Endothelial cell of hepatic sinusoid (primary cell): Measurements from ENCODE around the gene VGLL4.
"Not testable (repeated sequence)": the region's sequence is repeated elsewhere in the genome, so short reads cannot be mapped to it uniquely, and the experiment has no call there.

Source experiments
- in situ Hi-C: cut with HindIII; loops from 2 replicates; pipeline ENCODE4 v1.10.0; 2017; ENCODE audit warnings: low sequenced_read_pairs

The VGLL4 gene, protein sequence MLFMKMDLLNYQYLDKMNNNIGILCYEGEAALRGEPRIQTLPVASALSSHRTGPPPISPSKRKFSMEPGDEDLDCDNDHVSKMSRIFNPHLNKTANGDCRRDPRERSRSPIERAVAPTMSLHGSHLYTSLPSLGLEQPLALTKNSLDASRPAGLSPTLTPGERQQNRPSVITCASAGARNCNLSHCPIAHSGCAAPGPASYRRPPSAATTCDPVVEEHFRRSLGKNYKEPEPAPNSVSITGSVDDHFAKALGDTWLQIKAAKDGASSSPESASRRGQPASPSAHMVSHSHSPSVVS

DNA sequence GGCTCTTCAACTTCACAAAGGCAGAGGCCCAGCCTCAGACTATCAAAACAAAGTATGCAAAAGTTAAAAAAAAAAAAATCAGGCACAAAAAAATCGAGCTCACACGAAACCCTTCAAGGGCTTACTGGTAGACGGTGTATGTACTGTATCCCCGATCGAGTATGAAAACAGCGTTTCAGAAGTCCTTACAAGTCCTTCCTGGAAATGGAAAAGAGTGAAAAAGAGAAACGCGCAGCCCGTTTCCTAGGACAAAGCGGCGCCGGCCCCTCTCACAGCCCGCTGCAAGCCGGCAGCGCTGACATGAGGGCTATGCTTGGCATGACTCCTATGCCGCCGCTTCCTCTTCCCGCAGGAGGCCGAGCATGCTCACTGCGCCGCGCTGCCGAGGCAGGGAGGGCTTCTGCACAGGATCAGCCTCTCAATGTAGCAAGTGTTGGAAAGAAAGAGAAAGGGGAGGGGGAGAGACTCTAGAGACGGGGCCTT lies at the start of gene VGLL4:
TSS of gene VGLL4 (minus strand) at position 311 of the 483 bp plus-strand sequence. CDS start 397 bp downstream, outside the sequence.
- in situ Hi-C loops, result no loop called here

DNA sequence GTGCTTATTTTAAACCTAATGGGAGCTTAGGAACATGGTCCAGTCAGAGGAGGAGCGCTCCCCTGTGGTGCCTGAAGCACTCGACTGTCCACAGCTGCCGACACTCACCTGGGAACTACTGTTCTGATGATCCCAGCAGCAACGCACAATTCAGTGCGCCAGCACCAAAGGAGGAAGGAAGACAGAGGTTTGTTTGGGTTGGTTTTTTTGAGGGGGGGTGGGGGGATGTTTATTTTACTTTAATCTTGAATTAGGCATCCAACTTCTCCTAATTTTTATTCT lies 48.8 kb upstream of the VGLL4 start:
- in situ Hi-C loops, result no loop called here

DNA sequence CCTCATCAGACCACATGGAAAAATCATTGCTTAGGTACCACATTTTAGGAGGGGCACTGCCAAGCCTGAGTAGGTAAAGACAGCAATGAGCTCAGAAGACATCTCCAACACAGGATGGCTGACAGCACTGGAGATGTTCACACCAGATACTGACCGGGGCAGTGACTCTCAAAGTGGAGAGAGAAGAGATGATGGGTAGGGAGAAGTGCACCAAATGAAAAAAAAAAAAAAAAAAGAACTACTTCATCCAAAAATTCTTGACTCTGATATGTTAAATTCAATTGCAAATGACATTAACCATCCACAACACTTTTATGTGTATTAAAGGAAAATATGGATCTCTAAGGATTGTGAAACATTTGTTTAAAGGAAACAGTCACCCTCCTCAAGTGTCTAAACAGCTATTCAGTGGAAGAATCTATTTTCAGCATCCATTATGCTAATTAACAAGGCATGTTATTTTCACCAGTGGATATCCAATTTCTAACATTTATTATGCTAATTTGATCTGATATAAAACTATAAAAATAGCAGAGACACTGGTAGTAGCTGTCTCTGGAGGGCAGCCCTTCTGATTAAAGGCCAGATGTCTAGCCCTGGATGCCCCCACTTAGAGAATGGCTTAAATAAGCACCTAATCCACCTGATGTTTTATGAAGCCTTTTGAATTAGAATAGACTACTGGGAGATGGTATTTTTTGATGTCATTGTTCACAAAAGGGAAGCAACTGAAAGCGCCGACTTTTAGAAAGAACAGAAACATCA lies 48.2 kb upstream of the VGLL4 start:
- in situ Hi-C loops, result no loop called here

DNA sequence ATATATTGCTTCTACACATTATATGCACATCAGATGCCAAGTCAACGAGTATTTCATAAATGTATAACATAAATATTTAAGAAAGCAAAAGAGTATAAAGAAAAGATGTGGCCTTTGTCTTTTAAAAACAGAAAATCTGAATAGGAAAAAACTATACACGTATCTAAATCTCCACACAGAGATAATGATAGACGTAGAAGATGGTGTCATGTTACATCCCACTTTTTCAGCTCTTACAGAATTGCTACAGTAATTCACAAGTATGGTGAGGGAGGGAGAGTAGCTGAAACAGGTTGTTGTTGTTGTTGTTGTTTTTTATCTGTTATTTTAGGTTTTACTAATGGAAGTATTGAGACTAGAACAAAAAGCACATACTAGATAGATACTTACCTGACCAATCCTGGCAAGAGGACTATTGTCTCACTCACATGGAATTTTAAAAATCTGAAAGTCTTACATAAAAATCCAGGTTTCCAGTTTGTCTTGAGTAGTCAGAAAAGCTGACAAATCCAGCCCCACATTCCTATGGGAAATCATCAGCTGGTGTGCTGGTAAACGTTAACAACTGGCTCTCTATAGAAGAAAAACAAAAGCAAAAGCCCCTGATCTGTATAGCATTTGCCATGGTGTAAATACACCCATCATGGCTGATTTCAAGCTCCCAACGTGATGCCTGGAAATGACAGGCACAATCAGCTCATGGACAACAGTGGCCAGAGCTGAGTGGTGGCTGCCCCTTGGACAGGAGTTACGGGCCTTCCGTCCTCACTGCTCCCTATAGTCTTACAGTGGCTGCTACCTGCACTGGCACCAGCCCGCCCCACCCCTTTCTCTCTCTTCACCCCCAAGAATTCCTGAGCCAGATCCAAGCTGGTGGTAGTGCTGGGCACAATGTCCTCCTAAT lies 47.4 kb upstream of the VGLL4 start:
- in situ Hi-C loops, result no loop called here

DNA sequence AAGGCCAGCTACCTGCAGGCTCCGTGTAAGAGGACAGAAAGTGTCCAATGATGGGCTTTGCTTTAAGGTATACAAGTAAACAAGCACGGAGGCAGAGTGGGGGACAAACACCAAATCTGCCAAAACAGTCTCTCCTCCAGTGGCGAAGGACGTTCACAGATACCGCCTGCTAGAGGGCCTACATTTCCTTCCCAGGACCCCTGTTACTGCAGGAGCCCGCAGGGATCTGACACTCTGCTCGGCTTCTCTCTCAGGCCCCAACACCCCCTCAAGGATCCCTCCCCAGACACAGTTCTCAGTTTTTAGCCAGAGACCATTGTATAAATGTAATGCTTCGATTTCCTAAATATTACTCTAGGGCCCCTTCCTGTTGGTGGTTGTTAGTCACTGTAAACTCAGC lies 46.0 kb upstream of the VGLL4 start:
- in situ Hi-C loops, result no loop called here

DNA sequence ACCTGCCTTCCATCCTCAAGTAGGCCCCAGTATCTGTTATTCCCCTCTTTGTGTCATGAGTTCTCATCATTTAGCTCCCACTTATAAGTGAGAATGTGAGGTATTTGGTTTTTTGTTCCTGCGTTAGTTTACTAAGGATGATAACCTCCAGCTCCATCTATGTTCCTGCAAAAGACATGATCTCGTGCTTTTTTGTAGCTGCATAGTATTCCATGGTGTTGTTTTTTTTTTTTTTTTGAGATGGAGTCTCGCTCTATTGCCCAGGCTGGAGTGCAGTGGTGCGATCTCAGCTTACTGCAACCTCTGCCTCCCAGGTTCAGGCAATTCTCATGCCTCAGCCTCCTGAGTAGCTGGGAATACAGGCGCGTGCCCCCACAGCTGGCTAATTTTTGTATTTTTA lies 41.3 kb upstream of the VGLL4 start:
- in situ Hi-C loops, result not testable (repeated sequence)

DNA sequence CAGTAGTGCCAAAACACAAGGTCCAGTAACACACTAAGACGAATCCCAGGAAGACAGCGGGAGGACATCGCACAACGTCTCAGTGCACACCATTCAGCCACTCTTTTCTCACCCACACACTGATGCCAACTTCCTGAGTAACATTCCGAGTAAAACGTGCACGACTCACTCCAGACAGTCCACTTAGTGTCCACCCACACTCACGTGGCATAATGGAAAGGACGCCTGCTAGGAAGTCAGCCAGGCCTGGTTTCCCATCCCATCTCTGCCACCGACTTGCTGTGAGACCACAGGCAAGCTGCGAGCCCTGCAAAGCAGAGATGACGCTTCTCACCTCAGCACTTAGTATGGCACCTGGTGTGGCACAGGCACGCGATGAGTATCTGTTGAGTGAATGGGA lies 36.8 kb upstream of the VGLL4 start:
- in situ Hi-C loops, result no loop called here

DNA sequence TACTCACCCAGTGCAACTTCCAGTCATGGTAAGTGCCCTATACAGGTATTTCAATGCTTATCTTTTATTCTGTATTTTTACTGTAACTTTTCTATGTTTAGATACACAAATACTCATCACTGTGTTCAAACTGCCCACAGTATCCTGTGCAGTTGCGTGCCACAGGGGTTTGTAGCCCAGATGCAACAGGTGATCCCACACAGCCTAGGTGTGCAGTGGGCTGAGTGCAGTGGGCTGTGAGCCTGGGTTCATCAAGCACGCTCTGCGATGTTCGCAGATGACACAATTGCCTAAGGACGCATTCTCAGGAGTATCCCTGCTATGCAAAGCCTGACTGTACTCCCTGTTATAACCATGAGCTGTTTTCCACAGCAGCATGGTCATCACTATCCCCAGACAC lies 36.2 kb upstream of the VGLL4 start:
- in situ Hi-C loops, result no loop called here

DNA sequence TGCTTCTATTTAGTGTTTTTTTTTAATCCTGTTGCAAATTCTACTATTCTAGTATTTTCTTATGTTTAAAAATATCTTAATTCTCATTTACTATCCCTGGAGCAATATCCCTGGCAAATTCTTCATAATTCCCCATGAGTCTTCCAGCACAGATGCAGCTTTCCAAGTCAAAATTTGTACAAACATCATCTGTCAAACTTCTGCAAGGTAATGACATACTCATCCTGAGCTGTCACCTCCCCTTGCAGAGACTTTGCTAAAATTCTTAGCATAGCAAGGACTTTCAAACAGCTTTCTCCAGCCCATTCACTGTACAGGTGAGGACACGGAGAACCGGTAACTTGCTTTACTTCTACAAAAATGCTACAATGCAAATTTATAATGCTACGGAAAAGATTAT lies 28.6 kb upstream of the VGLL4 start:
- in situ Hi-C loops, result no loop called here

DNA sequence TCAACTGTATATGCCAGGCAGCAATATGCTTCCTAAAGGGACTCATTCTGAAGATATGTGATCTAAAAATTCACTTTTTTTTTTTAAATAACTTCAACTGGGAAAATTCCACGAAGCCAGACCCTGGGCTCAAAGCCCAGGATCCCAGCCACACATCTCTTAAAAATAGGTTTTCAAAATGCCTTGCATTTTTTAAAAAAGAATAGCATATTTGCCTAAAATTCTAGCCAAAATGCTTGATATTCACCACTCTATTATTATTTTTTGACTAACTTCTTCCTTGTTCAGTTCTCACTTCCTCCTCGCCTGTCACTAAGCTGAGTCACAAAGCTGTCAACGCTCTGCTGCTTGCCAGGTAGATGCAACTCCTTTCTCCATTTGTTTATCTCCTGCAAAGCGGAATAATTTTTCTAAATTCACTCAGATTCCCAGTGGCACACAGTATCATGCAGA lies 28.0 kb upstream of the VGLL4 start:
- in situ Hi-C loops, result no loop called here

DNA sequence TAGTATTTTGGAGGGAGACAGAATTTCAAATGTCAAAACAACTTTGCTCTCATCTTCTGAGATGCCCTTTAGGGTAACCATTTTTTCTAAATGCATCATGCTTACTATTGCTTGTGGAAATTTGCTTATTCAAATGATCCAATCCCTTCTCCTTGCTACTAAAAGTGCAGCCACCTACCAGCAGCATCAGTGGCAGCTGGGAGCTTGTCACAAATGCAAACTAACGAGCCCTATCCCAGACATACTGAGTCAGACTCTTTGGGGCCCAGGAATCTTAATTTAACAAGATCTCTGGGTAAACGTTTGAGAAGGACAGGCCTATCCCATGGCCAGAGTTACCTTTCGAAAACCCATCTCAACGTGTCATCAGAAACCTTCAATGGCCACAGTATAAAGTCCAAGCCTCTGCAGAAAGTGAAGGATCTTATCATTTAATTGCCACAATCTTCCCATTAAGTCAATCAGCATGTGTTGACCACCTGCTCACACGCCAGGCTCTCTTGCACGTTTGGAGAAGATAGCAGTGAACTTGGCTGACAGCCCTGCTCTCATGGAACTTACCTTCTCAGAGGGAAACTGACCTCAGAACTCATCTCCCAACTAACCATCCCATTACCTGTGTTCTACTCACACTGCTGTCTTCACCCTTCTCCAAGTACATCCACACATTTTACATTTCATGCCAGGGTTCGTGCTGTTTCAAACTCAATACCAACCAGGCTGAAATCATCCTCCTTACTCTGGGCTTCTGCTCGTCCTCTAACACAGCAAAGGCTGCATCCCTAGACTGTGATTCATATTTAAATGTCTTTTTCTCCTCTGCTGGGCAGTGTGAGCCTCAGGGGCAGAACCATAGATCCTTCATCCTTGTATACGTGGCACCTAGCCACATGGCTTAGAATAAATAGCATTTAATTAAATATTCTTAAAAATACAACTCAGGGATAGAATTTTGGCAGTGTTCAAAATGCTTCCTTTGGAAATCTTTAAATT lies 24.8 kb upstream of the VGLL4 start:
- in situ Hi-C loops, result no loop called here

DNA sequence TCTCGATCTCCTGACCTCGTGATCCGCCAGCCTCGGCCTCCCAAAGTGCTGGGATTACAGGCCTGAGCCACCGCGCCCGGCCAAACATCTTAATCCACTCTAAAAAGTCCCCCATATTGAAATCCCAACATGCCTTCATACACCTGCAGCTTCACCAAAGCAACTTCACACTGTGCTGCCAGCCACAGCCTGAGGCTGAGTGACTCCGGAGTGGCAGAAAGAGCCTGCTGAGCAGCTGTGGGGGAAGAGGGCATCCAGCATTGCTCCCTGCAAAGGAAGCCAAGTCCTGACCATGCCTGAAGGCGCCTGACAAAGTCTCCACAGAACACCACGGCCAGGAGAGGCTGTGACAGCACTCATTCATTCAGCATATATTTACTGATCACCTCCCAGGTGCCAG lies 21.6 kb upstream of the VGLL4 start:
- in situ Hi-C loops, result no loop called here

DNA sequence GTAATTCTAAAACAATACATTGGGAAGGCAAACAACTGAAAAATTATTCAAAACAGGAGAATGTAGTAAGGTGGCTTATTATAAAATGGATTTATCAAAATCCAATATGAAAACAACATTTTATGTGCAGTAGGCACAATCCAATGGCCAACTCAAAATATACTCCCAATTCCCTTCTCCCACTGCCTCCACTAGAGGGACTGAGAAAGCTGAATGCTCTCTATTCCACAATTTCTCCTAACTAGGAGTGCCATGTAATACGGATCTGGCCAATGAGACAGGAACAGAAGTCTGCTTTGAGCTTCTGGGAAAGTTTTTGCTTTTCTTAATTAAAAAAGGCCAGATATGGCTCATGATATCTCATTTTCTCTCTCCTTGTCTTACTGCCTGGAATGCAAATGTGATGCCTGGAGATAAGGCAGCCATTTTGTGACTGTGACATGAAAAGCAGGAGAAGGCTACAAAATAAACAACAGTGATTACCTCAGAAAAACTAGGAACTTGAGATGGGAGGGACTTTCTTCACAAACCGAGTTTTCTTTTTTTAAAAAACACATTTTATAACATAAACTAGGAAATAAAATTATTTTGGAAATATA lies 18.8 kb upstream of the VGLL4 start:
- in situ Hi-C loops, result no loop called here

DNA sequence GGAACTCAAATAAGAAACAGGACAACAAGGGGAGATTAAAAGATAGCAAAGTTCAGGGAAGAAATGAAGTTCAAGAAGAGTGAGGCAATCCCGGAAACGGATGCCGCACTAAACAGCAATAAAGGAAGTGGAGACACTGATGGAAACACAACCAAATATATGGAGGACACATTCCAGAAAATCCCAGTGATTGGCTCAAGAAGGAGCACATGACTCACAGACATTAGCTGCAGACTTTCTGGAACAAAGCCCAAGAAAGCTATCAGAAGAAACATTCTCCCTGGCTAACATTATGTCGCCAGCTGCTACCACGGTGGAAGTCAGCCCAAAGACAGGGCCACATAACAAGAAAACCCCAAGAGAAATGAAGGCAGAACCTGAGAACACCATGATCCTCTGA lies 18.1 kb upstream of the VGLL4 start:
- in situ Hi-C loops, result no loop called here

DNA sequence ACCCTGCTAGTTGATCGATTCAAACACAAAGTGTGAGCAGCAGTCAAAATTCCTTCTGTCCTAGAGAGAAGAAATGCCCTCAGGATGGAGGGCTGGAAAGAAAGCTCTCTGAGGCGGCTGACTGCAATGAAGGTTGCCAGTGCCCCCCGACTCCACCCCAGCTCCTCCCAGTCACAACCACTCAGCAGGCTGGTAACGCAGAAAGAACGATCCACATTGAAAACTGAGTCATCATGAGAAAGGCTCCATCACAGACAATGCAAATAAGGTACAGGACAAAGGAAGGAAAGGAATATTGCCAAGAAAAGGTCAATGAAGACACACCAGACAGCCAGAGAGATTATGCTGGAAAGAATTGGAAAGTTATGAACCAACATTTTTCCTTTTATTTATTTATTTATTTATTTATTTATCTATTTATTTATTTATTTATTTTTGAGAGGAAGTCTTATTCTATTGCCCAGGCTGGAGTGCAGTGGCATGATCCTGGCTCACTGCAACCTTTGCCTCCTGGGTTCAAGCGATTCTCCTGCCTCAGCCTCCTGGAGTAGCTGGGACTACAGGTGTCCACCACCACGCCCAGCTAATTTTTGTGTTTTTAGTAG lies 17.4 kb upstream of the VGLL4 start:
- in situ Hi-C loops, result no loop called here

DNA sequence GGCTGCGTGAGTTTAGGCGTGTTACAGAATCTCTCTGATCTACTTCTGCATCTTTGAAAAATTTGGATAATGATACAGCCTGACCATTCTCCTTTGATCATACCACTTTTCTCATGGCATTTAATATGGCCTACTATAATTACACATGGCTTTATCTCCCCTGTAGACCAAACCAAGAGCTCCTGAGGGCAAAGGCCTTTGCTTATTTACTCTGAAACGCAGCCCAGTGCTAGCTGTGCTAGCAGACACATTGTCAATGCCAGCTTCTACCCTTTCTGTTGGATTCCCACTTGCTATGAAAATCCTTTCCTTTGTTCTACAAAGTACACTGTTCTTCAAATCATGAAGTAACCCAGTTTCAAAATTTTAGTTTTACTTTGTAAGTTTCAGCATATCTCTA lies 16.5 kb upstream of the VGLL4 start:
- in situ Hi-C loops, result no loop called here

DNA sequence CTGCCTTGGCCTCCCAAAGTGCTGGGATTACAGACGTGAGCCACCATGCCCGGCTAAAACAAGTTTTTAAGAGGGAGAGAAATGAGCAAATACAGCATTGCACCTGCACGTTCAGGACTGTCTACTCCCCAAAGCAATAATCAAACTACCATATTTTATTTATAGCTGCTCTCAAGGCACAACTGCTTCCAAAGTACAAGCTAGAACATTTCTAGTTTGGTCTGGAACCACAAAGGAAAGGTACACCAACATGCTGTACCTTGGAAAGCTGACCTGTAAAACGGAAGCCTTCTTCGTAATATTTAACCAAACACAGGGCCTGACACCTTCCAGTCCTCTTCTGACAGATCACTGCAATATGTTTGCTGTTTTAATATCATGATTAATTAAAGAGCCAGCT lies 14.5 kb upstream of the VGLL4 start:
- in situ Hi-C loops, result no loop called here

DNA sequence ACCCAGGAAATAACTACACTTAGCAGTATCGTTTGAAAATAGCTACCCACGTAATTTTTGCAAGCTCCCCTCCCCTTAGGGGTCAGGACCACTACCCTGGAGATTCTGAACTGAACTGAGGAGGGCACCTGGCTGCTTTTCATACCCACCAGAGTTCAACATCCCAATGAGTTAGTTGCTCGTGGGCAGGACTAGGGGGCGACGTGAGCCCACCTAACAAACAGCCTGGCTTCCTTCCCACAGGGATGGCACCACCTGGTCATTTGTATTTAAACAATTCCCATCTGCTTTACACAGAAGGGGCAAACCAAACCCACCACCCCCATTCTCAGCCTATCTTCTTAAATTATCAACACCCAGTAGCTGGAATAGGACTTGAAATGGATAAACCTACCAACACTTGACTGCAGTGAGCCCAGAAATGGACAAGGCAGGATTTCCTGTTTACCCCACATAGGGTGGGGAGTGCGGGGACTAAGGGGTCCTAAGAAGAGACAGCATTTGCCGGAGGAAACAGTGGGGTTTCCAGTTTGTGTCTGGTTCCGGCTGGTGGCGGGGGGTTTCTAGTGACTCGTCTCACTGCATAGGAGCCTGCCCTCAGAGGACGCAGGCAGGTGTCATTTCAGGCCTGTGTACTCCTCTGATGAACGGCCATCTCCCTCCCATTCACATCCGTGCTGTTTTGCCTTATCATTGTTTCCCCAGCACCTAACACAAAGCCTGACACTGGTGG lies 11.6 kb upstream of the VGLL4 start:
- in situ Hi-C loops, result no loop called here

DNA sequence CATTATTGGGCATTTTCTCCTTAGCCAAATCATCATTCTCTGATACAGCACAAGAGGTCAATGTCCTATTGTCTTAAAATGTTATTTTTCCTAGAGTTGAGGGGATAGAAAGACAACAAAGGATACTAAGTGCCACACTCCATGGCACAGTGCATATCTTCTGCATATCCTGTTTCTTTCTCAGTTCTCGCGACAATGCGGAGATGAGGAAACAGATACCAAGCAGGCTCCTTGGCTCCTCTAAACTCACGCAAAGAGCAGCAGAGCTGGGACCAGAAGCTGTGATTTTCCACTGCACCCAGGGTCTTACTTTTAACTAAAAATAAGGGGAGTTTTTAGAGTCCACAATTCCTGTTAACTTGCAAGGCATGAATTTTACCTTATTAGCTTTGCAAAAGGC lies 10.5 kb upstream of the VGLL4 start:
- in situ Hi-C loops, result no loop called here
